GM12891 (cell line): ENCODE data around the gene PPP2R5A.

Source experiments
- PAX5 ChIP-seq: IDR thresholded peaks from 2 replicates; pipeline ENCODE4 v1.6.1; 2011; ENCODE audit warnings: low read length, moderate library complexity, mild to moderate bottlenecking; ENCODE audit not compliant: insufficient read depth, severe bottlenecking
- POLR2A ChIP-seq: IDR thresholded peaks from 2 replicates; pipeline ENCODE4 v1.6.1; 2011; ENCODE audit warnings: low read depth, low read length, control low read depth
- SPI1 ChIP-seq: IDR thresholded peaks from 2 replicates; pipeline ENCODE4 v1.6.1; 2011; ENCODE audit warnings: low read depth, low read length, control low read depth
- TAF1 ChIP-seq: IDR thresholded peaks from 2 replicates; pipeline ENCODE4 v1.6.1; 2011; ENCODE audit warnings: low read depth, low read length, control low read depth

DNA sequence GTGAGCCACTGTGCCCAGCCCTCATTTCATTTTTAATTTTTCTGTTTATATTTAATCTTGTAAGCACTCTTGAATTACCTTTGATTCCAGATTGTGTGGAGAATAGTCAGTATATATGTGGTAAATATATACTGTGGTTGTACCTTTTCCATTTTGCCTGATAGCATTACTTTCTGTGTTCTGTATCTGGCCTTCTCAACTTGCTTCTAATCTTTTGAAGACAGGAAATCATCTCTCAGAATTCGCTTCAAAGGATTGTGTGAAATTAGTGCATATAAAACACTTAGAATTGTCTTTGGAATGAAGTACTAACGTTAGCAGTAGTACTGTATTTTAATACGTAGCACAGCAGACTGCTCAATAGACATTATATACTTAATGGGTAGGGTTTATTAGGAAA, 37.9 kb downstream of the PPP2R5A start:
- no peak for TF ChIP-seq TAF1
- TF ChIP-seq POLR2A: no peak
- no peak for TF ChIP-seq SPI1
- no peak for TF ChIP-seq PAX5
